Femur (tissue), 1 donor: ENCODE data around the gene ERAP2.

ENCODE experiments used
- DNase-seq: peaks from one replicate; pipeline ENCODE4 v3.0.0-alpha.2; 2017

The ERAP2 gene

DNA sequence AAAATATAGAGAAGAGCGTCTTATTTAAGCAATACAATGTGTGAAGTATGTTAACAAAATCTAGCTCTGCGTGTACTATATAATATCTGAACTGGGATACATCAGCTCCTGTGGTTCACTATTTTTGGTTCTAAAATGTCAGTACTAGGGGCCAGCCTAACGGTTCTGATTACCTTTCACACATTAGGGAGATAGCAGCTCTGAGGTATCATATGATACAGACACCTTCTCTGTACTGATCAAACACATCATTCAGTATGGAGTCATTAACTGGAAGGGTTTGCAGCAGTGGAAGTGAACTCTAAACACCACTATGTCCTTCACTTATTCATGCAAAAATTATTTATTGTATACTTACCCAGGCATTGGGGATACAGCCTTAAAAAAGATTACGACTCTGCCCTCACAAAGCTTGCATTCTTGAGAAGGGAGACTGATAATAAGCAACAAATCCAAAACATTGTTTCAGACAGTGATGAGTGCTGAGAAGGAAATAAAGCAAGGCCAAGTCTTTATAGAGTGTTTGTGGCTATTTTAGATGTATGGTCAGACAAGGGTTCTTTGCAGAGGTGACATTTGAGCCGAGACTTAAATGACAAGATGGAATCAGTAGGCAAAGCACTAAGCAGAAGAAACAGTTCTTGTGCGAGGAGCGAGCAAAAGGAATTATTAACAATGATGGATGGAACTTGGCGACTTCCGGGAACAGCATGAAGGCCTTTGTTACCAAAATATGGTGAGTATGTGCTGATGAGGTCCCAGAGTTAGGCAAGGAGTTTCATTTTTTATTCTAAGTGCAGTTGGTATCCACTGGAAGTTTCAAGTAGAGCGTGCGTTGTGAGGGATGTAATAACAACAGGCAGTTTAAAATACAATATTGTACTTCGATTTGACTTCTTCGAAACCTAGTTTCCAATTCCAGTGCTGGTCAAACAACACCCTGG is 57.7 kb downstream of the ERAP2 start:
- DNase-seq, result no peak

DNA sequence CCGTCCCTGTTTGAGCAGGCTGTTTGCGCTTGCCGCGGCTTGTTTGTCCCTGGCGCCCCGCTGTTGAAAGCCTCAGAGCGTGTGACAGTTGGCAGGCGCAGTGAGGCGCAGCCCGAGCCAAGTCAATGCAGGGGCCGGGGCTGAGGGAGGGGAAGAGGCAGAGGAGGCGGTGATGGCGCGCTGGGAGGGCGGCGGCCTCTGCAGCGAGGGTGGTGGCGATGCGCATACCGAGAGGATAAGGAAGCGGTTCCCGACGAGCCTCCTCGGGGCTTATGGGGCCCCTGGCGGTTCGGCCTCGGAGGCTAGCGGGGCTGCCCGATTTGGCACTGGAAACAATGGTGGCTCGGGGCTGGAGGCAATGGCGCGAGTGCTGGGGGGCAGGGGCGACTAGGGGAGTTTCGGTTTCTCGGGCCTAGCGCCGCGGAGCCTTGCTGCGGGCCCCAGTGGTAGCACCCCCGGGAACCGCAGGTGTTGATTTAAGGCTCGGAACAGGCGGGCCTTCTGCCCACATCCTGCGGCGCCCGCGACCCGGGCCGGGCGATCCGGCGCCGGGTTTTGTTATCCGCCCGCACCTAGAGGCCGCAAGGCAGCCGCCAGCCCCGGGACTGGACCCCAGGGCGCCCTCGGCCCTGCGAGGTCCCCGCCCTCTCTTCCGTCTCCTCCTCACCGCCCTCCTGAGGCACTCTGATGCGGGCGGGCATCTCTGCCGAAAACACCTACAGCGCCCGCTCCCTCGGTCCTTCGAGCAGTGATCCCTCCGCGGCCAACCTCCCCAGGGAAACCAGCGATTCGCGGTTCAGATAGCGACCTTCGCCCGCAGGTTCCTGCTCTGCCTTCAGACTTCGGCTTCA is 58.6 kb downstream of the ERAP2 start:
- peak; percentile 94 for DNase-seq

DNA sequence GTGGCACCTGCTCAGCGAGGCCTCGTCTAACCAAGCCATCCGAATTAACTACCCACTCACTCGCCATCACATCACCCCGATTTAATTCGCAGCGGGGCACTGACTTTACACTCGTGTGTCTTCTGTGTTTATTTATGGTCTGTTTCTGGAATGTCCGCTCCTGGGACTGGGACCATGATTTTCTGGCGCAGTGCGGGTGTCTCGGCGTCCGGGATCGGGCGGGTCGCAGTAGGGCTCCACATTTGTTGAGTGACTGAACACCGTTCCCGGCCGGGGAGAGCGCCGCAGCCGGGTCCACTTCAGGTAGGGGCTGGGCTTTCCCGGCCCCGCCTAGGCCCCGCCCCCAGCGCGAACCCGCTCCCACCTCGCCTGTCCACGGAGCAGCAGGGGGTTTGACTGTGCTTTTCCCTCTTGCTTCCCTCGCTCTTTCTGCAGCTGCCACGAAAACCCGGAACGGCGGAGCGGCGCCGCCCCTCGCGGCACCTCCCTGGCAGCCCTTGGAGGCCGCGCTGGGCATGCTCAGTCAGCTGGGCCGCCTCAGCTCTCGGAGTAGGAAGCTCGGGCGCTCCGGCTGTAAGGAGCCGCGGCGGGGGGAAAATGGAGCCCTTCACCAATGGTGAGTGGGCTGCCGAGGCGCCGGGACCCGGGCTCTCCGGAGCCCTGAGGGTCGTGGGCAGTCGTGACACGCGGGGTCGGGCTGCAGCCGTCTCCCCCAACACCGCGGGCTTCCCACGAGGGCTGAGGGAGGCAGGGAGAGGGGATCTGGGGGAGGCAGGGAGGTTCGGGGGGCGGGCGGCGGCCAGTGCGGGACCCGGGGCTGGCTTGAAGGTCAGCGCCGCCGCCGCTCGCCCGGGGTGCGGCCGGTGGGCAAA is 59.5 kb downstream of the ERAP2 start, which contains the start of gene LNPEP:
TSS of gene LNPEP (plus strand) at position 522 of the 872 bp plus-strand sequence. CDS start at position 598, 76 bp downstream.
- DNase-seq, result peak; percentile 98

DNA sequence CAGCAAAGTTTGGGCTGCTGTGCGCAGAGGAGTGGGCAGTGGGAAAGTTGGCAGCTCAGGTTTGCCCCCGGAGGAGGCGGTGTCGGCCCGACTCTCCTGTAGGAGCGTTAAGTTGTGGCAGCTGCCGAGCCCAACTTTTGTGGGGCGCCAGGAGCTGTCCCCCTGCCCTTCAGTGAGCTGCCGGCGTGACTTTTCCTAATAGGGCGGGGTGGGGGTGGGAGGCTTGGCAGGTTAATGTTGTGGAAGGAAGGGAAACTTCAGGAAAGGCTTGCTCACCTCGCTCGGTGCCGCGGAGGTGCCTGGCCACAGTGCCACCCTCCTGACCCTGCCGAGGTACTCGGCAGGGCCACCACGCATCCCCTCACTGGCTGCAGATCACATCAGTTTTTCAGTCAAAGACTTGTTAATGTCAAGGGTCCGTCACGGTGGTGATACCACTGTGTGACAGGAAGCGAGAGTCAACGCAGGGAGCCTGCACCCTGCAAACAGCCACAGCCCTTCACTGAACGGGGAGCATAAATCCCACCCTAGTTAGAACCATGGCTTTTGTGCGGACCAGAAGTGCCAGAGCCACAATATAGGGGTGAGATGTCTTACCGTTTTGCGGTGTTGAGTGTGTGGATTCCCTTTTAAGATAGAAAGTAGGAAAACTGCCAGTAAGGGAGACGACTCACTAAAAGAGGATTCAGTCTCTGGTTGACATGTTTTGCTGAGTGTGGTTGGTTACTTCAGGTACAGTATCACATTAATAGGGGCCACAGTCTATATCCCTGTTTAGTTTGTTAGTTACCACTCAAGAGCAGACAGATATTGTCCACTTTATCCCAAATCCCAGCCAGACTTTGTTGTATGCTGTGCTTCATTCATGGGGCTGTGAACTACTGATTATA is 60.4 kb downstream of the ERAP2 start:
- DNase-seq, result peak; percentile 60

DNA sequence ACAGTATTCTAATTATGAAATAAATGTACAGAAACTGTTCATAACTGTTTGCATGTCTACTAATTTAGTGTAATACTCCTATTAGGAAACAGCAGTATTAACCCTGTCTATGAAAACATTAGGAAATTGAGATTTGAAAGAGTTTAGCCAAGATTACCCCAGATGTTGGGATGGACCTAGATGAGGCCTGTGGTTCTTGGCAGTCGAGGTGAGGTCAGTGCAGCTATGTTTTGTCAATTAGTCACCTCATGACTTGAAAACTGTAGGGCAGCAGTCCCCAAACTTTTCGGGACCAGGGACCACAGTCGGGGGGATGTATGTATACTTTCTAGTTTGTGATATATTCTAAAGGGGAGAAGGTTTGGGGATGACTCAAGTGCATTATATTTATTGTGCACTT is 64.3 kb downstream of the ERAP2 start:
- DNase-seq, result no peak

DNA sequence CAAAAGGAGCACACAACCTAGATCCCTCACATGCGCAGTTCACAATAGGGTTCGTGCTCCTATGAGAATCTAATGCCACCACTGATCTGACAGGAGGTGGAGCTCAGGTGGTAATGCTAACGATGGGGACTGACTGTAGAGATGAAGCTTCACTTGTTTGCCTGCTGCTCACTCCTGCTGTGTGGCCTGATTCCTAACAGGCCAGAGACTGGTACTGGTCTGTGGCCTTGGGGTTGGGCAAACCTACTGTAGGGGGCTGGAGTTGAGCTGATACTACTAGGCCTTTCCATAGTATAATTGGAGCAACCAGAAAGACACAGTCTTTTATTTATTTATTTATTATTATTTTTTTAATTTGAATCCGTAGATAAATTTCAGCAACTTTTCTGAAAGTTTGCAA is 64.8 kb downstream of the ERAP2 start:
- DNase-seq, result no peak

DNA sequence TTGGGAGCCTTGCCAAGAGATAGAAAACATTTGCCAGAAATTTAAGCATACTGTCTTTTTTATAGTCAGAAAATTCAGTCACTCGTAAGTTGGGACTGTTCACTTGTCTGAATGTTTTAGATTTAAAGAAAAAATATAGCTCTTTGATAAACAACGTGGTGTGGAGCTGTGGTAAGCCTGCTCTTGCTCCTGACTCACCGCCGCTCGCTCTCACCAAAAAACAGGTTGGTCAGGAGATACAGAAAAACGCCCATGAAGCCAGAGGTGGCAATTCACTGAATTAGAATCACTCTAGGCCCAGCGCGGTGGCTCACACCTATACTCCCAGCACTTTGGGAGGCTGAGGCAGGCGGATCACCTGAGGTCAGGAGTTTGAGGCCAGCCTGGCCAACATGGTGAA is 65.8 kb downstream of the ERAP2 start:
- no peak for DNase-seq

DNA sequence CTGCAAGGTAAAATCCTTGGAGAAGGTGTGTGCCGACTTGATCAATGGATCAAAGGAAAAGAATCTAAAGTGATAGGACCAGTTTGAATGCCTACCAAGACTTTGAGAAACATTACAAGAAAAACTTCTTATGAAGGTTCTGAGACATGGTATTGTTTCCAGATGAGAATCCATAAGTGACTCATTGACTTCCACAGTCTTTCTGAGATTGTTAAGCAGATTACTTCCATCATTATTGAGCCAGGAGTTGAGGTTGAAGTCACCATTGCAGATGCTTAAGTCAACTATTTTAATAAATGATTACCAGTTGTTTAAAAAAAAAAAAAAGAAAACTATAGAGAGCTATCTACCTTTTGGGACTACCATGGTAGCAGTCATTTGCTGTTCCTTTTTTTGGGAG is 66.6 kb downstream of the ERAP2 start:
- no peak for DNase-seq

DNA sequence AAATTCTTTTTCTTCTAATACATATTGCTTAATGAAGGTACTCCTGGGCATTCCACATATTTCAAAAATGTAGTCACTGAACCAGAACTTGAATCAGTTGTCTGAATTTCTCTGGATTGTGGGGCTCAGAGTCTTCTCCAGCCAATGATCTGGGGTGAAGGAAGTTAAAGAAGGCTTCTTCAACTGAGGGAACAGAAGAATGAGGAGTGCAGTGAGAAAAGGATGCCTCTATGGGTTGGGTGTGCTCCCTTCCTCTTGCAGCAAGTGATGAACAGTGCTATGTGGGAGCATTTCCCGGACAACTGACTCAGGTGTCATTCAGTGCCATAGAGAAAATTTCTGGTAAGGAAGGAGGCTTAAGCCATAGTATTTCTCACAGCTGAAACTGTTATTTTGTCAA is 67.5 kb downstream of the ERAP2 start:
- DNase-seq, result no peak

DNA sequence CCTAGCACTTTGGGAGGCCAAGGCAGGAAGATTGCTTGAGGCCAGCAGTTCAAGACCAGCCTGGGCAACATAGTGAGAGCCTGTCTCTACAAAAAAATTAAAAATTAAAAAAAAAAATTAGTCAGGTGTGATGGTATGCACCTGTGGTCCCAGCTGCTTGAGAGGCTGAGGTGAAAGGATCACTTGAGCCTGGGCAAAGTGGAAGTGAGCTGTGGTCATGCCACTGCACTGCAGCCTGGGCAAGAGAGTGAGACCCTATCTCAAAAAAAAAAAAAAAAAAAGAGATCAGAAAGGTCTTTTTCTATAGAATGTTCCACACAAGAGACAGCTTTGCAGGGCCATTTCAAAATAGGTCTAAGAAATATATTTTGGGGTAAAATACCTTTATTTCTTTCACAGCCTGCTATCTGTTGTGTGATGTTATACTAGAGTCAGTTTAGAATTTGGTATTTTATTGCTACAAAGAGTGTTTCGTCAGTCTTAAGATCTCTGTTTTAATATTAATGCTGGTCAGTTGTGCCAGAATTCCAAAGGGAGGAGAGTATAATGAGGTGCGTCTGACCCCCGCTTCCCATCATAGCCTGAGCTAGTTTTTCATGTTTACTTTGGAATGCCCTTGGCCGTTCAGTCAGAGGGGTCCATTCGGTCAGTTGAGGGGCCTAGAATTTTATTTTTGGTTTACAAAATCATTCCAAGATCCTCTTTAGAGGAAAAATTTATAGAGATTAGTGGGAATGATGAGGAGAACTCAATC is 69.0 kb downstream of the ERAP2 start:
- DNase-seq, result no peak

DNA sequence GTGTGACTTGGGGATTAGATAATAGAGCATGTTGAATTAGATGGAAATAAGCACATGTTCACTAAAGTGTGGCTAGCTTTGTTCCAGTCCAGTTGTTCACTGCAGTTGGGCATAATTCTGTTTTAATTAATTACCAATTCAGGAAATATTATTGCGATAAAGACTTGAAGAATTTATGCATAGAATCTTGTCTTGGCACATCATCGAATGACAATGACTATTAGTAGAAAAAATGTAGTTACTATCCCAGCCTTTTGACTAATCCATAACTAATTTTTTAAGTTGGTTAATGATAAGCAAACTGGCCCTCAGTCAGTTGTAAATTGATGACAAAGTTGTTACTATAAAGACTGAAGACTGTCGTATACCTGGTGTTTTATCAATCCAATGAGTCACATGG is 70.1 kb downstream of the ERAP2 start:
- no peak for DNase-seq

DNA sequence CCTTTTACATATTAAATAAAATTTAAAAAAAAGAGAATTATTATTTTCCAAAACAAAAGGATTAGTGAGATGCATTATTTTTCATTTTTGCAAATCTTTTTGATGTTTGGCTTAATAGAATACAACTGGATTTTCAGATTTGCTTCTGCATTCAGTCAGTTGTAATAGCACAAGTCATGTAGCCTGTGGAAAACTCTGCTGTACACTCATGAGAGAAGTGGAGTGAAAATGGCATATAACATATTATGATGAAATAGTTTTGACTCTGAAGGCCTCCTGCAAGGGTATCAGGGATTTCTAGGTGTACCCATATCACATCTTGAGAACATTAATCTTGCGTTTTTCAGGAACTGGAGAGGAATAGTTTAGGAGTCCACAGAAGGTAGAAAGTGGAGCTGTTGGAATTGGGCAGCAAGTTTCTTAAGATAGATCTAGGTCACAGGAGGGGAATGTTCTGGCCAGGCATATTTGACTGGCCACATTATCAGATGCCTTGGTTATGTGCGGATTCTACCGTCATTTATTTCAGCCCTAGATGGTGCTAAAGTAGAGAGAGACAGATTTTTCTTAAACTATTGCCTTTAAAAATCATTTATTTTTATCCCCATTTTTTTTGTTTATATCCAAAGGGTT is 75.9 kb downstream of the ERAP2 start:
- DNase-seq, result no peak

DNA sequence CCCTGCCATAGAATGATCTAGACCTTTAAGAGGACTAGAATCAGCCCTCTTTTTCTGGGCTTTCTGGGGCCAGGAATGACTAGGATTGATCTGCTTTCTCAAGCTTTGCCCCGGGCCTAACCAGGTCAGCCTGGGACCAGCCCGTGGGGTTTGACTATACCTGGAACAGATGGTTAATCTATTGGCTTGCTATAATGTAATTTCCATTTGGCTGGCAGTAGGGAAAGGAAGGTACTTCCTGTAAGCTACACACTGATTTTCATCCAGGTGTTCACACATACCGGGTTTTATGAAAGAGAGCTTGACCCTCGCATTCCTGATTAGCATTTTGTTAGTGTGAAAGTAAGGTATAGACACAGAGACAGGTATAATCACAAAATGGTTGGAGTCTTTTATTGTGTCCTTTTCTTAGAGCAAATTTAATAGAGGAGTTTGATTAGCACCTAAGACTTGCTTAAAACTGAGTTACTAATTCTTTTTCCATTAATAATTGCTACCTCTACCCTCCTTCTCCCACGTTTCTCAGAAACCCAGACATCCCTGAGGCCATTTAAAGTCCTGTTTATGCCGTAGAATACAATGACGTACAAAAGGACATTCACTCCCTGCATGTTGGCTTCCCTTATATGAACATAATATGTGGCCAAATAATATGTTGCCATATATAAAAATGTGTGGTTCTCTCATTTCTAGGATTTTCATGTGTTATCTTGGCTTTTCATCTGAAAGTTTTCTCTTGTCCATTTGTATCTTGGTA is 76.9 kb downstream of the ERAP2 start:
- no peak for DNase-seq

DNA sequence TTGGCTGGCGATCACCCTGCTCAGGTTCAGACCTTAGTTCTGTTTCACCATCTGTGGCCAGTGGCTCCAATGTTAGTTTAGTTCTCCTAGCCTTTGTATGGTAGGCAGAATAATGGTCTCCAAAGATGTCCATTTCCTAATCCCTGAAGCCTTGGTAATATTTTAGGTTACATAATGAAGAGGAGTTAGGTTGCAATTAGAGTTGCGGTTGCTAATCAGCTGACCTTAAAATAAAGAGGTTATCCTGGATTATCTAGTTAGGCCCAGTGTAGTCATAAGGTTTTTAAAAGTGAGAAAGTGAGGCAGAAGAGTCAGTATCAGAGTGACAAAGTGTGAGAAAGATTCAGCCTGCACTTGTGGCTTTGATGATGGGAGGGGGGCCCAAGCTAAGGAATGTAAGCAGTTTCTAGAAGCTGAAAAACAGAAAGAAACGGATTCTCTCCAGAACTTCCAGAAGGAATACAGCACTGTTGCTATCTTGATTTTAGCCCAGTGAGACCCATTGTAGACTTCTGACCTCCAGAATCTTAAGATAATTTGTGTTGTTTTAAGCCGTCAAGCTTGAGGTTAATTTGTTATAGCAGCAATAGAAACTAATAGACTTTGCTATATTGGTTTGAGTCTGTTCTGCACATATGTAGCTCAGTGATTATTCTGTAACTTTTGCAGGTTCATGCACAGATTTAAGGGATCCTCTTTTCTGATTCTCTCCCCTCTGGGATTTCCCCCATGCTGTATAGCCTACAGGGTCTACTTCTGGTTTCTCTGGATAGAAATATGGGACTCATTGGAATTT is 81.2 kb downstream of the ERAP2 start:
- no peak for DNase-seq

DNA sequence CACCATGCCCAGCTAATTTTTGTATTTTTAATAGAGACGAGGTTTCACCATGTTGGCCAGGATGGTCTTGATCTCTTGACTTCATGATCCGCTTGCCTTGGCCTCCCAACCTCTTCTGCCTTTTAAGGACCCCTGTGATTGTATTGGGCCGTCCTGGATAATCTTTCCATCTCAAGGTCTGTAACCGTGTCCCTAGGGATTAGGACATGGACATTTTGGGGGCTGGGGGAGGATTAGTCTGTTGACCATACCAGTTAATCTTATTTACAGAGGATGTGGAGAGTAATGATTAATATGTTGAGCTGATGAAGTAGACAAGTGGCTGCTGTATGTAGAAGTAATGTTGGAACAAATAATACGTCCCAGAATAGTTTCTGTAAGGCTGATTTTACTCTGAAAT is 82.7 kb downstream of the ERAP2 start:
- DNase-seq, result no peak

DNA sequence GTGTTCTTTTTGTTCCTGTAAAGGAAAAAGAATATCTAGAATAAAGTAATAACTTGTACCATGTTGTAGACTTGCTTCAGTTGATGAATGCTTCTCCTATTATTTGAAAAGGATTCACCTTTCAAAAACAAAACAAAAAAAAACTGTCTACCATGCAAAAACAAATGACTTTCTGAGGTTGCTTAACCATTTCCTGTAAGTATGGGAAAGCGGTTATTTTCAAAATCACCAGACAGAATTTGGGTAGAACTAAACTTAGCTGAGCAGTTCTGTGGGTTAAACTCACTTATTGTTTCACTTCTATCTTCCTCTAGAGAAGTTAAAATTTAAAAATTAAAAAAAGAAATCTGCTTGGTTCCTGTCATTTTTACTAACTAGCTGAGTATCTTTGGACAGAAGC is 84.8 kb downstream of the ERAP2 start:
- no peak for DNase-seq

DNA sequence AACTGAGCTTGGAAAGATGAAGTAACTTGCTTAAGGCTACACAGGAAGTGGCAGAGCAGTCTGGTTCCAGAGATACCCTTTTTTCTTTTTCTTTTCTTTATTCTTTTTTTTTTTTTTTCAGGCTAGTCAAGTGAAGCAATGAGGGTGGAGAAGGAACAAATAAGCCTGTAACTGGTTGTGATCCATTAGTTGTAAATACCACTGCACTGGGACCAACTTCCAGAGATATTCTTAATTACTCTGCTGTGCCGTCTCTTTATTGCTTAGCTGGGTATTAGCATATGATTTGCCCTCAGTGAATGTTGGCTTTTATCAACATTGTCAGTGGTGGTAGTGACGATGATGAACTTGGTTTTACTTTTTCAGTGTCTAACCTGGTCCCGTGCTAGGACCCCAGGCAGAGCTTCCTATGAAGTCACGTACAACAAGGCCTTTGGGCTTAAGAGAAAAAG is 86.3 kb downstream of the ERAP2 start:
- DNase-seq, result no peak

DNA sequence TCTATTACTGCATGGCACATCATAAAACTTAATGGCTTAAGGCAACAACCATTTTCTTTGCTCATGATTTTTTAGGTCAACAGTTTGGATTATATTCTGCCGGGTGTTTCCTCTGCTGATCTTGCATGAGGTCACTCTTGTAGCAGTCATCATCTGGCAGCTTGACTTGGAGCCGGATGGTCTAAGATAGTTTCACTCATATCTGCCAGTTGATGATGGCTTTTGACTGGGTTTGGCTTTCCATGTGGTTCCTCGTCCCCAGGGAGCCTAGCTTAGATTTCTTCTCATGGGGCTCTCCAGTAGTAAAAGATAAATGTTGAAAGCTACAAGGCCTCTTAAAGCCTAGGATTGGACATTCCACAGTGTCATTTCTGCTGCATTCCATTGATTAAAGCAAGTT is 87.0 kb downstream of the ERAP2 start:
- peak; percentile 71 for DNase-seq

DNA sequence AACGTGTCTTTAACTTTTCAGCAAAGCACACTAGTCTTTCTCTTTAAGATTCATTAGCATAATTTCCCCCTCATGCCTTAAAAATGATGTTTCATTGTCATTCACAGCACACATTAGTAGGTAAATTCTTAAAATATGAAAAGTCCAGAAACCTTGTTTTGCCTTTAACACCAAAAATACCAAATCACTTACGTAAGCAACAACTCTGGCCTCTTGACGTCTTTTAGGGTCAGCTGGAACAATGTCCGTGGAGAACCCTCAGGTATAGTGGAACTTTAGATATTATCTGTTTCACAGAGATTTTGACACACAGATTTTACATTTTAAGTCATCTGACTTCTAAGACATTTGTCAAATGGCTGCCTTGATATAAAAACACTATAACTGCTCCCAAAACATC is 90.5 kb downstream of the ERAP2 start:
- DNase-seq, result no peak
